Lower leg skin (tissue), 4 donors: ENCODE measurements around the gene NFATC2. TPM values are rescaled to one million over a fixed set of nuclear protein-coding genes. Genes with fewer than 3 reads are reported as not detected.

ENCODE experiments used
- DNase-seq, 2 donors: peaks; one replicate each; pipeline ENCODE4 v3.0.0-alpha.2; 2019; ENCODE audit warnings: low spot score in 2 of 2
- H3K4me3 ChIP-seq: fragments of 200-600 bp; sonication (generic); 2 replicates; pipeline ENCODE4 v1.5.1; 2017; ENCODE audit warnings: mild to moderate bottlenecking, low read depth; ENCODE audit not compliant: poor library complexity, severe bottlenecking
- CTCF ChIP-seq, 3 donors: fragments of 450-650 bp; IDR thresholded peaks; one replicate each; pipeline ENCODE4 v1.5.1; 2016; ENCODE audit warnings: antibody characterized with exemption in 3 of 3, mild to moderate bottlenecking in 3 of 3, moderate library complexity in 2 of 3
- POLR2A ChIP-seq, 2 donors: fragments of 450-650 bp; IDR thresholded peaks; one replicate each; pipeline ENCODE4 v1.6.1; 2016 to 2017; ENCODE audit warnings: antibody characterized with exemption in 2 of 2, mild to moderate bottlenecking in 1 of 2, moderate library complexity in 1 of 2
- WGBS, 2 donors: methylation state at CpG; one replicate each; pipeline ENCODE4 v1.1.5; 2018; 5-methylcytosine and 5-hydroxymethylcytosine counted together
- intact Hi-C: fragments of 100-400 bp; cut with DNase I; formaldehyde crosslinking; loops from one replicate; pipeline ENCODE4 v1.15.0; 2023; ENCODE audit warnings: low total_unique reads
- total RNA-seq, 4 donors: library from RNA; depleted of rRNA; stranded (reverse); fragments of >200 nt; gene quantifications; one replicate each; pipeline ENCODE4 v1.1.0, GENCODE V29; 2016

Gene NFATC2
- total RNA-seq, 4 donors from 2014 or later = 4.0 to 10.4 (median 5.1) TPM

GRCh38 chr20:51376111-51376510, 166.4 kb downstream of the NFATC2 start:
- intact Hi-C loops = no loop called here
- 39 to 80% methylated on average over 4 of the region's 4 CpGs for WGBS, 2 donors
- no peak for TF ChIP-seq POLR2A (IDR thresholded peaks at IDR 0.05)
- TF ChIP-seq CTCF (IDR thresholded peaks at IDR 0.05) = no peak
- H3K4me3 ChIP-seq = no peak overlapping the region
- no peak for DNase-seq

DNA sequence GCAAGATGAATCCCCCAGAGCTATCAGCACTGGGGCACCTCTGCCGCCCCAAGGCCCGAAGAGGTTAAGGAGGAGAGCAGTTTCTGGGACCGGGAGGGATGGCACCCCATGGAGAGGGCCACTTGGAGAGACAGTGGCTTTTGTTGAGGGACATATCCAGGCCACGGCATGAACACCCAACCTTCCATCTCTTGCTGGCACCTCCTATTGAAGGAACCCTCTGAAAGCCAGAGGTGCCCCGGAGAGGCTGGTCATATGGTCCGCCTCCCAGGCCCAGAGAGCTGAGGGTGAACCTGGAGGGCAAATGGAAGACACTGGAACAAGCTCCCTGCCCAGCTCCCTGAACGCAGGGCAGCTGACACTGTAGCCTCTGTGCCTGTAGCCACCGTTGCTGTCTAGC, 167.0 kb downstream of the NFATC2 start:
- 80 to 97% methylated on average over 7 to 8 of the region's 8 CpGs for WGBS, 2 donors
- TF ChIP-seq CTCF (IDR thresholded peaks at IDR 0.05) = no peak
- TF ChIP-seq POLR2A (IDR thresholded peaks at IDR 0.05) = no peak
- no peak overlapping the region for H3K4me3 ChIP-seq
- intact Hi-C loops = no loop called here
- DNase-seq = no peak

DNA sequence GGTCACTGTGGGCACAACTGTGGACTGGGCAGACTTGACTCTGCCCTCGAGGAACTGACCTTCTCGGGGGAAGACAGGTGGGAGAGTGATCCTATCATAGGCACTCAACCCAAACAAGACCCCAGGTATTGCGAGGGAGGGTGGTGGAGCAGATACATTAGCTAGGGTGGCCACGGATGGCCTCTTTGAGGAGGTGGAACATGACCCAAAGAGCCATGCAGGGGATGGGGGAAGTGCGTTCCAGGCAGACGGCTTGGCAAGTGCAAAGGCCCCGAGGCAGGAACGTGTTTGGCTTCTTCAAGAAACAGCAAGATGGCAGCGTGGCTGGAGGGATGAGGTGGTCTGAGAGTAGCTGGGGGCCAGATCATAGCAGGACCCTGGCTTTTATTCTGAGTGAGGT, 167.6 kb downstream of the NFATC2 start:
- H3K4me3 ChIP-seq = no peak overlapping the region
- intact Hi-C loops = loop anchor here (5.0 kb wide), 1 partner anchor 222 kb away; no protein-coding TSS in a partner anchor
- no peak for DNase-seq
- TF ChIP-seq POLR2A (IDR thresholded peaks at IDR 0.05) (no peak), CTCF (IDR thresholded peaks at IDR 0.05) (no peak)
- WGBS, 2 donors = 94 to 96% methylated on average over 8 to 9 of the region's 9 CpGs

DNA sequence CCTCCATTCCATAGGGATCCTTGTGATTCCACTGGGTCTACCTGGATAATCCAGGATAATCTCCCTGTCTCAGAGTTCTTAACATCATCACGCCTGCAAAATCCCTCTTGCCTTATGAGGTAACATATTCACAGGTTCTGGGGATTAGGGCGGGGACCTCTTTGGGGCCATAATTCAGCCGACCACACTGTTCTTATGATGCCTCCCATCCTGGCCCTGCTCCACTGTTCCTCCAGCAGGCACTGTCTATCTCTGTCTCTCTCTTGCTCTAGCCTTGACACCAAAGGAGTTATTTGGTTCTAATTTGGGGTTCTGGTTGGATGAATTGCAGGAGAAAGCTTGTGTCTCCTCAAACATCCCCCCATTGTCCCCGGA, 168.1 kb downstream of the NFATC2 start:
- H3K4me3 ChIP-seq = no peak overlapping the region
- WGBS, 2 donors = 74 to 82% methylated on average over 4 of the region's 4 CpGs
- no peak for DNase-seq
- TF ChIP-seq CTCF (IDR thresholded peaks at IDR 0.05) (no peak), POLR2A (IDR thresholded peaks at IDR 0.05) (no peak)
- intact Hi-C loops = loop anchor here (5.0 kb wide), 1 partner anchor 223 kb away; no protein-coding TSS in a partner anchor

GRCh38 chr20:51373713-51374455, 168.6 kb downstream of the NFATC2 start:
- no peak overlapping the region for H3K4me3 ChIP-seq
- TF ChIP-seq CTCF (IDR thresholded peaks at IDR 0.05) (no peak), POLR2A (IDR thresholded peaks at IDR 0.05) (no peak)
- WGBS, 2 donors = 42 to 43% methylated on average over 12 of the region's 12 CpGs
- intact Hi-C loops = loop anchor here (5.0 kb wide), 1 partner anchor 223 kb away; no protein-coding TSS in a partner anchor
- DNase-seq = no peak
